Stimulated activated CD8-positive, alpha-beta memory T cell treated with anti-CD3 and anti-CD28 coated beads, Interleukin-7, amount 100 ng/mL, for 48 hours (primary cell): ENCODE results near the gene BMX.

Experiments
- DNase-seq, 2 donors: peaks; one replicate each; pipeline ENCODE4 v3.0.0-alpha.2; 2020; ENCODE audit warnings: low read depth in 1 of 2; ENCODE audit errors: extremely low read depth in 1 of 2

BMX gene

DNA sequence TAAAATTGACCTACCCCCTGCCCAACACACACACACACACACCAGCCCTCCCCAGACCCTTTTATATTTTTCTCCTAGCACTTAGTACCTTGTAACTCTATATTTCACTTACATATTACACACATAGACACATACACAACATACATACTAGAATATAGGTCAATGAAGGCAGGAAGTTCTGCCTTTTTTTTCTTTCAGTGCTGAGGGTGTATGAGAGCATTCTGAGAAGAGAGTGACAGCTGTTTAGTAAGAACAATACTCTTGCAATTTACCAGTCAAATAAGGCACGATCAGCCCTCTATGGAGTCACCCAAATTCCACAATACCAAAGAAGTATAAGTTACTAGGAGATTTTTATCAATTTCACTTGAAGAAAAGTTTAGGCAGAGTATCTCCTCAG is 66.7 kb downstream of the BMX start:
- DNase-seq: no peak

DNA sequence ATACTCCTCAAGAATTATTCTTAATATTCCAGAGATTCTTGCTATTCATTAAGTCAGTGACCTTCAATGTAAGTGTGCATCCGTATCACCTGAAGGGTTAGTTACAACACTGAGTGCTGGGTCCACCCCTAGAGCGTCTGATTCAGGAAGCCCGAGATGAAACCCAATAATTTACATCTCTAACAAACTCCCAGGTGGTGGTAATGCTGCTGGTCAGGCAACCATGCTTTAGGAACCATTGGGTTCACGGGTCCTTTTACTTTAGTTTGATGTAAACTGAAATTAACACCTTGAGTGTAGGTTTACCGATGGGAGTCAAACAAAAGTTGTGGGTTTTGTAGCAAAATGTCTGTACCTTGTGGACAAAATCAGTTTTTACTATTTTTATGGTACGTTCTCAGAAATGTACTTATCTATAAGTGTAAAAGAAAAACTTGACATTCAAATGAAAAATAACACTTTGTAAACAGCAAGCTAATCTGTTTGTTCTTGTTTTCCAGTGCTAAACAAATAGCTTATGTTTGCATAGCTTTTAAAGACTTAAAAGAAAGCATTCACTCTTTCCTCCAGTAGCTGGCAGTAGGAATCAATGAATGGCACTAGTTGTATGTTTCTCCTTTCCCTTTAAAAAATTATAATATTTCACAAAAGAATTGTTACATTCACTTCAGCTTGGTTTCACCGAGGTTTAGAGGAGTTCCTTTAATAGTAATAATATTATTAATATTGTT is 67.4 kb downstream of the BMX start:
- DNase-seq: no peak

- no peak for DNase-seq
Measured at GRCh38 chrX:15570145-15570544, 69.5 kb downstream of the BMX start.

DNA sequence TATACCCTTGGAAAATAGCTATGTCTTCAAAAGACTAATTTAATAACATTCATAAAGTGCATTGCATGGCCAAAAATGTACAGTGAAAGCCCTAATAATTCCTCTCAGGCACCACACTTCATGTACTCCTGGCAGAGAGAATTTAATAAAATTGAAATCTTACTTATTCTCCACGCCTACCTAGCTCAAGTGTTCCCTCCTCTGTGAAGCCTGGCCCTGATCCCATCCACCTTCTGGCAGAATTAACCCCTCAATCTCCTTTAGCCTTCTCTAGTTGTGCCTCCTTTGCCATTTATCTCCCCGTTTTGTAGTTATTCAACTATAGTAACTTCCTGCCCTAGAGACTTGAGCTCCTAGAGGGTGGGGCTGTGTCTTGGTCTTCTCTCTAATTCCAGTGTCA is 73.4 kb downstream of the BMX start:
- DNase-seq: no peak

- DNase-seq: no peak
Measured at GRCh38 chrX:15576019-15576418, 75.4 kb downstream of the BMX start.

DNA sequence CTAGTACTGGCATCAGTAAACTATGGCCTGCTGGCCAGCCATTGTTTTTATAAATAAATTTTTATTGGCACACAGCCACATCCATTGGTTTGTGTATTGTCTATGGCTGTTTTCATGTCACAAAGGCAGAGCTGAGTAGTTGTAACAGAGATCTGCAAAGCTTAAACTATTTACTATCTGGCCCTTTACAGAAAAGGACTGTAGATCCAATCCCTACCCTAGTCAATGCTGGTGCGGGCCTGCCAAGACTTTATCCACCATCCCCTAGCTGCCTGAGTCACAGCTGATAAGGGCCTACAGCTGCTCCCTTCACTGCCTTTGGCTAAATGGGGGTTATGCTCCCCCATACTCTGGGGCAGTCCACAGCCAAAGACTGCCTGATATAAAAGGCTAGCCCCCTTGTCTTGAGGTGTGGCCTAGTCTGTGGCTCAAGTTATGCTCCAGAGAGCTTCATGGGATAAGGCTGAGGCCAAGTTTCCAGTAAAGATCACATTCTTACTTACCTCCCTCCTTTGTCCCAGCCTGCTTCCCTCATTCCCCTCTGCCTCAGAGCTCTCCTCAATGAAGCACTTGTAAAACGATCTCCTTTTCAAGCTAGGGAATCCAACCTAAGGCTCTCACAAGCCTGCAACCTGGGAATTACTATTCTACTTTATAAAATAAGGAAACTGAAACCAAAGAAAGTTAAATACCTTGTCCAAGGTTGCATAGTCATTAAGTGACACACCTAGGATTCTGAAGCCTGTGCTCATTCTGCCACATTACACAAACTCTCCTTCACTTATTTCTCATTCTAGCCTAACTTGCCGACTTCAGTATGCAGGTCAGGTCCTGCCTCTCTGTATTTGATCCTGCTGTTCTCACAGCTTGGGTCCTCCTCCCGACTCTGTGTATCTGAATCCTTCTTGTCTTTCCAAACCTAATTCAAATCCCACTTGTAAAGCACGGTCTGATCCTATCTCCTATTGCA is 79.5 kb downstream of the BMX start:
- no peak for DNase-seq

GRCh38 chrX:15594371-15594770 is 93.8 kb downstream of the BMX start:
- no peak for DNase-seq

GRCh38 chrX:15598026-15598425 is 97.4 kb downstream of the BMX start:
- DNase-seq: no peak

DNA sequence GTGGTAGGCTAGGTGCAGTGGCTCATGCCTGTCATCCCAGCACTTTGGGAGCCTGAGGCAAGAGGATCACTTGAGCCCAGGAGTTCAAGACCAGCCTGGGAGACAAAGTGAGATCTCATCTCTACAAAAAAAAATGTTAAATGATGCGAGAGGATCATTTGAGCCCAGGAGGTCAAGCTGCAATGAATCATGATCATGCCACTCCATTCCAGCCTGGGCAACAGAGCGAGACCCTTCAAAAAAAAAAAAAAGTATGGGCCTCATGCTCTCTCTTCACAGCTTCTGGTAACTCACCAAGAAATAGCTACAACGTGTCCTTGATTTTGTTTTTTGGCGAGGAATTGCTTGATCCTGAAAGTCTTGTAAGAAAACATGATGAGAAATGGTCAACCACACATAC is 98.9 kb downstream of the BMX start:
- DNase-seq: no peak

GRCh38 chrX:15600049-15600448 is 99.4 kb downstream of the BMX start:
- DNase-seq: no peak

- DNase-seq: no peak
Measured at GRCh38 chrX:15600745-15601144, 100.1 kb downstream of the BMX start, which contains the start of gene ACE2. Gene ACE2 (minus strand): TSS chrX:15600960. CDS start chrX:15600911, 49 bp downstream.

GRCh38 chrX:15601932-15602331 is 101.3 kb downstream of the BMX start:
- DNase-seq: no peak

DNA sequence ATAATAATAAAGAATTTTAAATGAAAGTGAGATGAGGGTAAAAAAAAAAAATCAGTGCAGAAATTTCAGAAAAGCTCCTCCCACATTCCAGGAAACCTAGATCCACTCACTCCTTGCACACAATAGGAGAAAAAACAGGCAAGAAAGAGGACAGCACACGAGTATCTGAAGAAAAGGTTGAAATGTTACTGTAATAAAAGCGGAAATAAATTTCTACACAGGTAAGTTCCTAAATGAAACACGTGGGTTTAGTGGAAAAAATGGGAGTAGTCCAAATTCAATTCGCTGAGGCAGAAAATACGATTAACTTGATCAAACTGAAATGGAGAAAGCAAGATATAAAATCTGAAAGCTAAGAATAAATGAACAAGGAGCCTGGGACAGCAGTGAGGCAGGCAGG is 102.2 kb downstream of the BMX start:
- no peak for DNase-seq

GRCh38 chrX:15605226-15605625 is 104.6 kb downstream of the BMX start:
- DNase-seq: no peak
